HepG2 (cell line): ENCODE measurements around the gene IL27RA. TPM values are rescaled to one million over a fixed set of nuclear protein-coding genes. Genes with fewer than 3 reads are reported as not detected.

Source experiments
- ARID4A ChIP-seq: sonication (generic); formaldehyde crosslinking; IDR thresholded peaks from 2 replicates; pipeline ENCODE4 v1.5.0; 2020; ENCODE audit warnings: mild to moderate bottlenecking, missing genetic modification reagents, borderline replicate concordance
- ELK4 ChIP-seq: sonication (generic); formaldehyde crosslinking; IDR thresholded peaks from 2 replicates; pipeline ENCODE4 v1.9.0; 2021; ENCODE audit warnings: missing genetic modification reagents, borderline replicate concordance
- HIVEP1 ChIP-seq: sonication (generic); formaldehyde crosslinking; IDR thresholded peaks from 2 replicates; pipeline ENCODE4 v1.4.0; 2020; ENCODE audit warnings: mild to moderate bottlenecking, missing genetic modification reagents
- KIAA2018 ChIP-seq: sonication (generic); formaldehyde crosslinking; IDR thresholded peaks from 2 replicates; pipeline ENCODE4 v1.5.0; 2020; ENCODE audit warnings: mild to moderate bottlenecking, missing genetic modification reagents, borderline replicate concordance
- SCMH1 ChIP-seq: sonication (generic); formaldehyde crosslinking; IDR thresholded peaks from 2 replicates; pipeline ENCODE4 v1.9.0; 2021; ENCODE audit warnings: missing genetic modification reagents, mild to moderate bottlenecking, borderline replicate concordance
- TP53 ChIP-seq: sonication (generic); formaldehyde crosslinking; conservative IDR thresholded peaks from 2 replicates; pipeline ENCODE4 v1.4.0; 2020; ENCODE audit warnings: missing genetic modification reagents
- USF2 ChIP-seq, 2 experiments: sonication (generic) in 1 of 2; formaldehyde crosslinking in 1 of 2; IDR thresholded peaks; 2 replicates each; pipeline versions ENCODE4 v1.5.1 to v1.6.1; 2011 to 2020; ENCODE audit warnings: borderline replicate concordance in 1 of 2, low read depth in 1 of 2, low read length in 1 of 2, mild to moderate bottlenecking in 1 of 2, missing genetic modification reagents in 1 of 2, moderate library complexity in 1 of 2
- ZBTB7A ChIP-seq: sonication (generic); formaldehyde crosslinking; IDR thresholded peaks from 2 replicates; pipeline ENCODE4 v1.8.0; 2022; ENCODE audit warnings: mild to moderate bottlenecking, missing genetic modification reagents
- ZNF414 ChIP-seq: sonication (generic); formaldehyde crosslinking; IDR thresholded peaks from 2 replicates; pipeline ENCODE4 v1.5.0; 2020; ENCODE audit warnings: missing genetic modification reagents
- polyA plus RNA-seq, 8 experiments: library from polyadenylated mRNA; depleted of rRNA in 3 of 8; stranded (reverse) in 7 of 8; unstranded in 1 of 8; fragments of >200 nt; fragmentation: Illumina TruSeq in 4 of 8; extraction: Trizol in 4 of 8; gene quantifications; 2 replicates each; pipeline versions ENCODE4 v1.2.1 to v1.2.3, GENCODE V29; 2011 to 2016; ENCODE audit warnings: low read depth in 4 of 8, missing spikeins in 1 of 8, mixed read lengths in 1 of 8; ENCODE audit not compliant: insufficient read depth in 1 of 8
- total RNA-seq, 5 experiments: library from RNA; depleted of rRNA; stranded (reverse); fragments of >200 nt; fragmentation: Illumina TruSeq; extraction: Trizol; gene quantifications; 2 replicates each; pipeline ENCODE4 v1.2.3, GENCODE V29; 2016; ENCODE audit warnings: low read depth in 1 of 5

The IL27RA gene
- total and polyA plus RNA-seq, 2 of the 13 experiments (the other 11 are each of a cell fraction or from before 2014, with no cell fraction given): 3.5 to 8.1 TPM

- TF ChIP-seq ARID4A: peak; percentile 77; the same call in 1 of the 2 replicates
- TF ChIP-seq SCMH1 (CRISPR knock-in tag): no peak
- TF ChIP-seq ZNF414 (CRISPR knock-in tag): no peak
- no peak for TF ChIP-seq TP53
- TF ChIP-seq ELK4 (CRISPR knock-in tag): no peak
- TF ChIP-seq KIAA2018: no peak; the same call in 1 of the 2 replicates
- no peak for TF ChIP-seq USF2 (IDR thresholded peaks at IDR 0.05; ENCODE audit: low read depth, low read length)
- TF ChIP-seq USF2 (CRISPR knock-in tag; IDR thresholded peaks at IDR 0.05; ENCODE audit: borderline replicate concordance): no peak
- no peak for TF ChIP-seq ZBTB7A
- no peak for TF ChIP-seq HIVEP1 (CRISPR knock-in tag)
These were observed 49.6 kb downstream of the IL27RA start (continued) for GRCh38 chr19:14080887-14081796.
